Measurements from ENCODE around the gene COQ8B. TPM values are rescaled to one million over a fixed set of nuclear protein-coding genes. Genes with fewer than 3 reads are reported as not detected.

Gene COQ8B
- total RNA-seq, 1 experiment from 2014 or later, result 19.5 TPM

DNA sequence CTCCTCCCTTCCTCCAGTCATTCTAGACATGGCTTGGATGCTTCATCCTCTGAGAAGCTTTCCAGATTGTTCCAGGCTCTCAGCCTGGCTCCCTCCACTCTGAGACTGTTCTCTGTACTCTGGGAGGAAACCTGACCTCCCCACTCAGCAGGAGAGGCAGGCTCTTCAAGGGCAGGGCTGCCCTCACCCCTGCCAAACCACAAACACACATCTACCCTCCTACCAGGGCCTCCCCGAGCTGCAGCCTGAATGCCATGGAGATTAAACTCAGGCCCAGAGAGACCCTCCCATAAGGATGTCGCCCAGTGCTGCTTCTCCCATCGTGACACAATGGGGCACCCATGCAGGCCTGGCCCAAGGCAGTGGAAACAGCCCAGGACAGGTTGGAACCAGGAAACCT is 42.4 kb downstream of the COQ8B start:
- BruUV-seq (replicated peaks), result no TSS peak
- no peaks in the 10 kb centered on the region for H4K20me1 ChIP-seq (ENCODE audit: low read length)

DNA sequence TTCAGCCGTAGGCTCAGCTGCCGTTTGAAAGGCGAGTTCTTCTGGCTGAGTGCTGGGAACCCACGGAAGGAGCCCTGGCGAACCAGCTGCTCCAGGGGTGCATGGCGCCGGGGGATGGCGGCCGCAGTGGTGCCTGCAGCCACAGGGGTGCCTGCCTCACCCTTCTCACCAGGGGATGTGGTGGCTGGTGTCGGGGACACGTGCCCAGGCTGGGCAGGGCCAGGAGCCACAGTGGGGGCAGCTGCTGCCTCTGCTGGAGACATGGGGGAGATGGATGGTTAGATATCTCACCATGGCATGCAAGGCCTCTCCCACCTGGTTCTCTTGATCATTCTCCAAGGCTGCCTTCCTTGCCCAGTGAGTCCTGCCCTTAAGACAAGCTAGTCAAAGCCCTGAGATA is 43.3 kb downstream of the COQ8B start:
- no peaks in the 10 kb centered on the region for H3K9me2 ChIP-seq (replicated peaks; ENCODE audit: low read length)
- ChIA-PET POLR2A (ENCODE audit: unreplicated experiment) (no interaction called here), CTCF (no interaction called here)
- H3F3A ChIP-seq (ENCODE audit: low read length, unreplicated experiment), result no peaks in the 10 kb centered on the region
- no peak for DNase-seq
- H4K20me1 ChIP-seq (ENCODE audit: low read length), result no peaks in the 10 kb centered on the region
- H3K4me1 ChIP-seq (ENCODE audit: insufficient read depth, low read length), result no peaks in the 10 kb centered on the region
- TF ChIP-seq EZH2 (IDR thresholded peaks at IDR 0.05; ENCODE audit: low read length, unreplicated experiment), result no peak
- TF ChIP-seq, protein P1, sequence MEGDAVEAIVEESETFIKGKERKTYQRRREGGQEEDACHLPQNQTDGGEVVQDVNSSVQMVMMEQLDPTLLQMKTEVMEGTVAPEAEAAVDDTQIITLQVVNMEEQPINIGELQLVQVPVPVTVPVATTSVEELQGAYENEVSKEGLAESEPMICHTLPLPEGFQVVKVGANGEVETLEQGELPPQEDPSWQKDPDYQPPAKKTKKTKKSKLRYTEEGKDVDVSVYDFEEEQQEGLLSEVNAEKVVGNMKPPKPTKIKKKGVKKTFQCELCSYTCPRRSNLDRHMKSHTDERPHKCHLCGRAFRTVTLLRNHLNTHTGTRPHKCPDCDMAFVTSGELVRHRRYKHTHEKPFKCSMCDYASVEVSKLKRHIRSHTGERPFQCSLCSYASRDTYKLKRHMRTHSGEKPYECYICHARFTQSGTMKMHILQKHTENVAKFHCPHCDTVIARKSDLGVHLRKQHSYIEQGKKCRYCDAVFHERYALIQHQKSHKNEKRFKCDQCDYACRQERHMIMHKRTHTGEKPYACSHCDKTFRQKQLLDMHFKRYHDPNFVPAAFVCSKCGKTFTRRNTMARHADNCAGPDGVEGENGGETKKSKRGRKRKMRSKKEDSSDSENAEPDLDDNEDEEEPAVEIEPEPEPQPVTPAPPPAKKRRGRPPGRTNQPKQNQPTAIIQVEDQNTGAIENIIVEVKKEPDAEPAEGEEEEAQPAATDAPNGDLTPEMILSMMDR (conservative IDR thresholded peaks at IDR 0.05; ENCODE audit: low read depth, low read length), result no peak
- no peak for TF ChIP-seq EZH2phosphoT487 (IDR thresholded peaks at IDR 0.05; ENCODE audit: borderline replicate concordance, low read length)
- no peak for ATAC-seq
- BruUV-seq (replicated peaks), result no TSS peak
- H3K79me2 ChIP-seq (ENCODE audit: low read length), result no peaks in the 10 kb centered on the region
- intact Hi-C loops (cut with micrococcal nuclease), result no loop called here
- peaks cover 21% of the 10 kb centered on the region; the same call in 1 of the 2 replicates for H3K36me3 ChIP-seq (ENCODE audit: low read depth, low read length)
- H3K4me3 ChIP-seq (ENCODE audit: low read length), result no peak overlapping the region
- H3K4me2 ChIP-seq (ENCODE audit: low read length), result no peak overlapping the region
- H3K27ac ChIP-seq (ENCODE audit: low read length), result no peak overlapping the region
- H3K9ac ChIP-seq (ENCODE audit: low read length), result no peak overlapping the region
- H3K27me3 ChIP-seq (ENCODE audit: low read length), result no peaks in the 10 kb centered on the region
- H2AFZ ChIP-seq (ENCODE audit: low read length), result no peak overlapping the region
- no peaks in the 10 kb centered on the region for H3K9me3 ChIP-seq (ENCODE audit: low read length)

More for the DNA sequence above, 42.4 kb downstream of the COQ8B start:
- Histone ChIP-seq H3K9ac (ENCODE audit: low read length) (no peak overlapping the region), H3K27me3 (ENCODE audit: low read length) (no peaks in the 10 kb centered on the region), H3K27ac (ENCODE audit: low read length) (no peak overlapping the region), H3K4me3 (ENCODE audit: low read length) (no peak overlapping the region), H3K9me2 (replicated peaks; ENCODE audit: low read length) (no peaks in the 10 kb centered on the region), H3K4me2 (ENCODE audit: low read length) (no peak overlapping the region), H2AFZ (ENCODE audit: low read length) (no peak overlapping the region), H3K79me2 (ENCODE audit: low read length) (no peaks in the 10 kb centered on the region), H3K36me3 (ENCODE audit: low read depth, low read length) (peaks cover 13% of the 10 kb centered on the region; the same call in 1 of the 2 replicates), H3F3A (ENCODE audit: low read length, unreplicated experiment) (no peaks in the 10 kb centered on the region), H3K9me3 (ENCODE audit: low read length) (no peaks in the 10 kb centered on the region), H3K4me1 (ENCODE audit: insufficient read depth, low read length) (no peaks in the 10 kb centered on the region)
- ChIA-PET CTCF (no interaction called here), POLR2A (ENCODE audit: unreplicated experiment) (no interaction called here)
- TF ChIP-seq, protein P1 (conservative IDR thresholded peaks at IDR 0.05; ENCODE audit: low read depth, low read length), result no peak
- no peak for TF ChIP-seq EZH2phosphoT487 (IDR thresholded peaks at IDR 0.05; ENCODE audit: borderline replicate concordance, low read length)
- no peak for TF ChIP-seq EZH2 (IDR thresholded peaks at IDR 0.05; ENCODE audit: low read length, unreplicated experiment)
- DNase-seq, result no peak
- intact Hi-C loops (cut with micrococcal nuclease), result no loop called here
- no peak for ATAC-seq

DNA sequence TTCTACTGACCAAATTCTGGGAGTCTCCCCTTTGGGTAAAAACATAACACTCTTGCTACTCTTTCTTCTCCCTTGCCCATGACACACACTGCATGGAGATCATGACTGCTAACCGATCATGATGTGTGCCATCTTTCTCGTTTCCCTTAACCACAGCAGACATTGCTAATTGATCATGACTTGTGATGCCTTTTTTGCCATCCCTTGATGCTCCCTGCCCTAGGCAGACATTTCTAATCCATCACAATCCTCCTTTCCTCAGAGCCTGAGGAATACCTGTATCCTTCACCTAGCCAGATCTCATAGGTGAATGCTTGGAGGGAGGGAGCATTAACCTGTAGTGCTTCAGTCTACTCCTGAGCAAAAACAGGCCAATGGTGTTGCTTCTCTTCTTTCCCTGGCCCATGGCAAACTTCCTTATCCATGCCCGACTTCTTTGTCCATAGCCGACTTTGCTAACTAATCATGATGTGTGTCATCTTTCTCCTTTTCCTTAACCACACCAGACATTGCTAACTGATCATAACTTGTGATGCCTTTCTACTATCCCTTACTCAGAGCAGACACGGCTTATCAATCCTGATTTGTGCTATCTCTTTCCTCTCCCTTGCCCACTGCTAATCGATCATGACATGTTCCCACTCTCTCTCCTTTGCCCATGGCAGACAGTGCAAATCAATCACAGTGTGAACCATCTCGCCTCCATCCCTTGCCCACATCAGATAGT is 44.0 kb downstream of the COQ8B start:
- H3K4me2 ChIP-seq (ENCODE audit: low read length), result no peak overlapping the region

More for the DNA sequence above, 44.0 kb downstream of the COQ8B start:
- no peaks in the 10 kb centered on the region for H3K27me3 ChIP-seq (ENCODE audit: low read length)
- no peak overlapping the region for H3K27ac ChIP-seq (ENCODE audit: low read length)
- DNase-seq (no peak), ATAC-seq (no peak)
- no peak overlapping the region for H3K4me3 ChIP-seq (ENCODE audit: low read length)
- H2AFZ ChIP-seq (ENCODE audit: low read length), result no peak overlapping the region
- no TSS peak for BruUV-seq (replicated peaks)
- intact Hi-C loops (cut with micrococcal nuclease), result no loop called here
- H3F3A ChIP-seq (ENCODE audit: low read length, unreplicated experiment), result no peaks in the 10 kb centered on the region
- no peaks in the 10 kb centered on the region for H3K79me2 ChIP-seq (ENCODE audit: low read length)
- H4K20me1 ChIP-seq (ENCODE audit: low read length), result no peaks in the 10 kb centered on the region
- ChIA-PET POLR2A (ENCODE audit: unreplicated experiment) (no interaction called here), CTCF (no interaction called here)
- no peaks in the 10 kb centered on the region for H3K9me3 ChIP-seq (ENCODE audit: low read length)
- H3K9ac ChIP-seq (ENCODE audit: low read length), result no peak overlapping the region
- H3K9me2 ChIP-seq (replicated peaks; ENCODE audit: low read length), result no peaks in the 10 kb centered on the region
- H3K36me3 ChIP-seq (ENCODE audit: low read depth, low read length), result peaks cover 21% of the 10 kb centered on the region; the same call in 1 of the 2 replicates
- TF ChIP-seq, protein P1 (conservative IDR thresholded peaks at IDR 0.05; ENCODE audit: low read depth, low read length), result no peak
- TF ChIP-seq EZH2 (IDR thresholded peaks at IDR 0.05; ENCODE audit: low read length, unreplicated experiment), result no peak
- no peak for TF ChIP-seq EZH2phosphoT487 (IDR thresholded peaks at IDR 0.05; ENCODE audit: borderline replicate concordance, low read length)
- no peaks in the 10 kb centered on the region for H3K4me1 ChIP-seq (ENCODE audit: insufficient read depth, low read length)
